Suprapubic skin (tissue), 4 donors: ENCODE measurements around the gene GPR89A.
"Not testable (repeated sequence)": the region's sequence is repeated elsewhere in the genome, so short reads cannot be mapped to it uniquely, and the experiment has no call there.

Experiments used
- EP300 ChIP-seq: sonication (generic); formaldehyde crosslinking; IDR thresholded peaks from one replicate; pipeline ENCODE4 v1.6.1; 2017; ENCODE audit warnings: antibody characterized with exemption
- POLR2A ChIP-seq, 2 donors: fragments of 450-650 bp; IDR thresholded peaks; one replicate each; pipeline ENCODE4 v1.6.1; 2017; ENCODE audit warnings: antibody characterized with exemption in 2 of 2, mild to moderate bottlenecking in 2 of 2, moderate library complexity in 2 of 2
- POLR2AphosphoS5 ChIP-seq, 3 donors: sonication (generic); formaldehyde crosslinking; IDR thresholded peaks; one replicate each; pipeline ENCODE4 v1.6.1; 2017; ENCODE audit warnings: antibody characterized with exemption in 3 of 3
- TF ChIP-seq, protein P1 (sequence below), 2 donors: fragments of 200-600 bp in 1 of 2; fragments of 450-650 bp in 1 of 2; sonication (generic) in 1 of 2; IDR thresholded peaks; one replicate each; pipeline ENCODE4 v1.5.1; 2016 to 2019; ENCODE audit warnings: antibody characterized with exemption in 2 of 2, mild to moderate bottlenecking in 1 of 2, moderate library complexity in 1 of 2

DNA sequence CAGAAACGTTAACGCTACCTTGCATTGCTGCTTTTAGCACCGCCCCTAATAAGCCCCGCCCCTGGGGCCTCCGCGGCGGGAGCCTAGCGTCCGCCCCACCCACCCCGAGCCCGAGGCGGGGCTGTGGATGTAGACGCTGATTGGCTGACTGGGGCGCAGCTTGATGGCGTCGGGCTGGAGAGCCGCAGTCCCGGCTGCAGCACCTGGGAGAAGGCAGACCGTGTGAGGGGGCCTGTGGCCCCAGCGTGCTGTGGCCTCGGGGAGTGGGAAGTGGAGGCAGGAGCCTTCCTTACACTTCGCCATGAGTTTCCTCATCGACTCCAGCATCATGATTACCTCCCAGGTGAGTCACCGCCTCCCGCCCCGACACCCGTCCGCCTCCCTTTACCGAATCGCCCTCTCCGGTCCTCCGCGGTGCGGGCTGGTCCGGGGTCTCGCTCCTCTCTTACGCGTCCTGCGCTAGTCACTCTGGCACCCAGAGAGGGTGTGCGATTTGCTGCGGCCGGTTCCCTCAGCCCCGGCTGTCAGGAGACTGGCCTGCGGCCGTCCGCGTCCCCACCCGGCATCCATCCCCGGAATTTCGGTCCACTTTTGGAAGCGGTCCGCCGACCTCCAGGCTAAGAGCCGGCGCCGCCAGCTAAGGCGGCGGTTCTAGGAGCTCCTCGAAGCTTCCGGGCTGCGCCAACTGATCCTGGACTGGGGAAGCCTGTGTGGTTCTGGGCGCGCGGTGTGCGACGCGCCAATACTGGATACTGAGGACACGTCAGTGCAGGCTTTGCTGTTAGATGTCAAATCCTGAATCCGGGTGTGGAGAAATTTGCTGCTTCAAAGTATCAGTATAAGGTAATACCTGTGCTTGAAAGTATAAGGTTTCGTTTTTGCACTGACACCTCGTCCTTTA lies at the start of gene GPR89A:
- TF ChIP-seq, protein P1, sequence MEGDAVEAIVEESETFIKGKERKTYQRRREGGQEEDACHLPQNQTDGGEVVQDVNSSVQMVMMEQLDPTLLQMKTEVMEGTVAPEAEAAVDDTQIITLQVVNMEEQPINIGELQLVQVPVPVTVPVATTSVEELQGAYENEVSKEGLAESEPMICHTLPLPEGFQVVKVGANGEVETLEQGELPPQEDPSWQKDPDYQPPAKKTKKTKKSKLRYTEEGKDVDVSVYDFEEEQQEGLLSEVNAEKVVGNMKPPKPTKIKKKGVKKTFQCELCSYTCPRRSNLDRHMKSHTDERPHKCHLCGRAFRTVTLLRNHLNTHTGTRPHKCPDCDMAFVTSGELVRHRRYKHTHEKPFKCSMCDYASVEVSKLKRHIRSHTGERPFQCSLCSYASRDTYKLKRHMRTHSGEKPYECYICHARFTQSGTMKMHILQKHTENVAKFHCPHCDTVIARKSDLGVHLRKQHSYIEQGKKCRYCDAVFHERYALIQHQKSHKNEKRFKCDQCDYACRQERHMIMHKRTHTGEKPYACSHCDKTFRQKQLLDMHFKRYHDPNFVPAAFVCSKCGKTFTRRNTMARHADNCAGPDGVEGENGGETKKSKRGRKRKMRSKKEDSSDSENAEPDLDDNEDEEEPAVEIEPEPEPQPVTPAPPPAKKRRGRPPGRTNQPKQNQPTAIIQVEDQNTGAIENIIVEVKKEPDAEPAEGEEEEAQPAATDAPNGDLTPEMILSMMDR (IDR thresholded peaks at IDR 0.05) = not testable (repeated sequence)
- TF ChIP-seq POLR2A (IDR thresholded peaks at IDR 0.05) (peak in 1 of 2 donors; percentile 57), POLR2AphosphoS5 (IDR thresholded peaks at IDR 0.05) (peak in 1 of 3 donors; percentile 38)
- TF ChIP-seq EP300 = not testable (repeated sequence)
